Measurements from ENCODE around the gene SPOCK1.

SPOCK1 gene

GRCh38 chr5:137372016-137372772, 126.9 kb downstream of the SPOCK1 start:
- no peak for TF ChIP-seq CTCF (IDR thresholded peaks at IDR 0.05; ENCODE audit: borderline replicate concordance, insufficient read depth, low read depth, low read length)
- H3K4me3 ChIP-seq (ENCODE audit: low read depth, low read length): no peak overlapping the region

GRCh38 chr5:137370096-137371071, 128.7 kb downstream of the SPOCK1 start:
- no peak overlapping the region for H3K4me3 ChIP-seq (ENCODE audit: low read depth, low read length)
- TF ChIP-seq CTCF (IDR thresholded peaks at IDR 0.05; ENCODE audit: borderline replicate concordance, insufficient read depth, low read depth, low read length): no peak

- no peak overlapping the region for H3K4me3 ChIP-seq (ENCODE audit: low read depth, low read length)
- TF ChIP-seq CTCF (IDR thresholded peaks at IDR 0.05; ENCODE audit: borderline replicate concordance, insufficient read depth, low read depth, low read length): no peak
Observed at GRCh38 chr5:137368651-137369050, 130.5 kb downstream of the SPOCK1 start.

GRCh38 chr5:137367951-137368350, 131.2 kb downstream of the SPOCK1 start:
- no peak for TF ChIP-seq CTCF (IDR thresholded peaks at IDR 0.05; ENCODE audit: borderline replicate concordance, insufficient read depth, low read depth, low read length)
- no peak overlapping the region for H3K4me3 ChIP-seq (ENCODE audit: low read depth, low read length)

- no peak overlapping the region for H3K4me3 ChIP-seq (ENCODE audit: low read depth, low read length)
- no peak for TF ChIP-seq CTCF (IDR thresholded peaks at IDR 0.05; ENCODE audit: borderline replicate concordance, insufficient read depth, low read depth, low read length)
Observed at GRCh38 chr5:137366526-137366925, 132.6 kb downstream of the SPOCK1 start.

GRCh38 chr5:137365126-137365865, 133.8 kb downstream of the SPOCK1 start:
- no peak for TF ChIP-seq CTCF (IDR thresholded peaks at IDR 0.05; ENCODE audit: borderline replicate concordance, insufficient read depth, low read depth, low read length)
- no peak overlapping the region for H3K4me3 ChIP-seq (ENCODE audit: low read depth, low read length)

All from GM12875 (cell line).